Trophoblast cell (in vitro differentiated cells and primary cell): ENCODE measurements around the gene LINS1.

Experiments used
- DNase-seq, 2 donors: peaks; one replicate each; pipeline ENCODE4 v3.0.0-alpha.2; 2016
- H2AFZ ChIP-seq: 2 replicates; pipeline ENCODE4 v1.6.1; 2013; ENCODE audit warnings: low read length, moderate library complexity, mild to moderate bottlenecking; ENCODE audit not compliant: insufficient read depth, poor library complexity
- H2AK5ac ChIP-seq: 2 replicates; pipeline ENCODE4 v1.6.1; 2013; ENCODE audit warnings: mild to moderate bottlenecking, low read length
- H2BK120ac ChIP-seq: 2 replicates; pipeline ENCODE4 v1.6.1; 2013; ENCODE audit warnings: low read length, mild to moderate bottlenecking, moderate library complexity; ENCODE audit not compliant: insufficient read depth, poor library complexity
- H2BK12ac ChIP-seq: 2 replicates; pipeline ENCODE4 v1.6.1; 2013; ENCODE audit warnings: mild to moderate bottlenecking, low read length, moderate library complexity
- H2BK5ac ChIP-seq: 2 replicates; pipeline ENCODE4 v1.6.1; 2013; ENCODE audit warnings: low read length, low read depth, moderate library complexity, mild to moderate bottlenecking; ENCODE audit not compliant: poor library complexity
- H3K14ac ChIP-seq: 2 replicates; pipeline ENCODE4 v1.6.1; 2013; ENCODE audit warnings: mild to moderate bottlenecking, low read length
- H3K18ac ChIP-seq: 2 replicates; pipeline ENCODE4 v1.6.1; 2013; ENCODE audit warnings: mild to moderate bottlenecking, low read length
- H3K23ac ChIP-seq: 2 replicates; pipeline ENCODE4 v1.6.1; 2013; ENCODE audit warnings: low read length
- H3K27ac ChIP-seq: 2 replicates; pipeline ENCODE4 v1.5.1; 2013; ENCODE audit warnings: low read depth, mild to moderate bottlenecking, inconsistent platforms, low read length, moderate library complexity
- H3K27me3 ChIP-seq: 2 replicates; pipeline ENCODE4 v1.6.1; 2013; ENCODE audit warnings: inconsistent platforms, mild to moderate bottlenecking, low read length, moderate library complexity; ENCODE audit not compliant: insufficient read depth
- H3K36me3 ChIP-seq, 2 experiments: 1 replicate in 1 of 2; 2 replicates in 1 of 2; pipeline ENCODE4 v1.6.1; 2013; ENCODE audit warnings: low read length in 2 of 2, mild to moderate bottlenecking in 2 of 2, moderate library complexity in 1 of 2; ENCODE audit not compliant: insufficient read depth in 2 of 2, control insufficient read depth in 1 of 2
- H3K4ac ChIP-seq: 2 replicates; pipeline ENCODE4 v1.6.1; 2013; ENCODE audit warnings: low read depth, mild to moderate bottlenecking, low read length, moderate library complexity
- H3K4me1 ChIP-seq, 2 experiments: 1 replicate in 1 of 2; 2 replicates in 1 of 2; pipeline ENCODE4 v1.6.1; 2013; ENCODE audit warnings: low read length in 2 of 2, mild to moderate bottlenecking in 2 of 2, moderate library complexity in 1 of 2; ENCODE audit not compliant: insufficient read depth in 2 of 2, control insufficient read depth in 1 of 2
- H3K4me2 ChIP-seq: 2 replicates; pipeline ENCODE4 v1.6.1; 2013; ENCODE audit warnings: inconsistent platforms, mild to moderate bottlenecking, low read length, moderate library complexity
- H3K4me3 ChIP-seq: 2 replicates; pipeline ENCODE4 v1.5.1; 2013; ENCODE audit warnings: mild to moderate bottlenecking, low read depth, low read length, inconsistent platforms
- H3K79me1 ChIP-seq: one replicate; pipeline ENCODE4 v1.6.1; 2013; ENCODE audit warnings: low read length
- H3K79me2 ChIP-seq: 2 replicates; pipeline ENCODE4 v1.6.1; 2013; ENCODE audit warnings: low read length, mild to moderate bottlenecking; ENCODE audit not compliant: control insufficient read depth, insufficient read depth, poor library complexity
- H3K9ac ChIP-seq: 2 replicates; pipeline ENCODE4 v1.6.1; 2013; ENCODE audit warnings: mild to moderate bottlenecking, low read length
- H3K9me3 ChIP-seq: 2 replicates; pipeline ENCODE4 v1.6.1; 2013; ENCODE audit warnings: low read depth, mild to moderate bottlenecking, control low read depth, inconsistent platforms, low read length; ENCODE audit not compliant: insufficient read depth
- H4K12ac ChIP-seq: 2 replicates; pipeline ENCODE4 v1.6.1; 2013; ENCODE audit warnings: low read depth, mild to moderate bottlenecking, low read length, moderate library complexity
- H4K8ac ChIP-seq: 2 replicates; pipeline ENCODE4 v1.6.1; 2013; ENCODE audit warnings: low read depth, mild to moderate bottlenecking, low read length, moderate library complexity
- H4K91ac ChIP-seq: one replicate; pipeline ENCODE4 v1.6.1; 2013; ENCODE audit warnings: low read depth, mild to moderate bottlenecking, low read length, moderate library complexity
- WGBS: extraction: QIAGEN DNeasy Blood & Tissue Kit; methylation state at CpG from one replicate; pipeline ENCODE4 v1.1.7; 2013; ENCODE audit warnings: missing lambda C conversion rate; ENCODE audit not compliant: insufficient read length, insufficient coverage; ENCODE audit errors: extremely low coverage; 5-methylcytosine and 5-hydroxymethylcytosine counted together

LINS1 gene

GRCh38 chr15:100580414-100580813 lies 21.6 kb downstream of the LINS1 start:
- Histone ChIP-seq H3K14ac (no peak overlapping the region), H2AFZ (no peak overlapping the region), H3K36me3 (peaks cover 2% of the 10 kb centered on the region in 2 experiments), H3K79me2 (no peaks in the 10 kb centered on the region), H3K23ac (no peak overlapping the region), H4K8ac (no peak overlapping the region), H3K4ac (no peak overlapping the region), H3K9ac (no peak overlapping the region), H4K91ac (no peak overlapping the region), H3K4me3 (no peak overlapping the region), H2BK12ac (no peak overlapping the region), H3K27ac (no peak overlapping the region), H3K27me3 (no peaks in the 10 kb centered on the region), H3K4me1 (no peaks in the 10 kb centered on the region), H3K79me1 (no peaks in the 10 kb centered on the region), H3K18ac (no peak overlapping the region), H2BK5ac (no peak overlapping the region), H4K12ac (no peak overlapping the region), H3K4me2 (no peak overlapping the region), H3K9me3 (peaks cover 1% of the 10 kb centered on the region), H2BK120ac (no peak overlapping the region), H2AK5ac (no peak overlapping the region)
- no peak for DNase-seq
- WGBS = no CpG with 5 or more reads among the region's 4 CpGs

DNA sequence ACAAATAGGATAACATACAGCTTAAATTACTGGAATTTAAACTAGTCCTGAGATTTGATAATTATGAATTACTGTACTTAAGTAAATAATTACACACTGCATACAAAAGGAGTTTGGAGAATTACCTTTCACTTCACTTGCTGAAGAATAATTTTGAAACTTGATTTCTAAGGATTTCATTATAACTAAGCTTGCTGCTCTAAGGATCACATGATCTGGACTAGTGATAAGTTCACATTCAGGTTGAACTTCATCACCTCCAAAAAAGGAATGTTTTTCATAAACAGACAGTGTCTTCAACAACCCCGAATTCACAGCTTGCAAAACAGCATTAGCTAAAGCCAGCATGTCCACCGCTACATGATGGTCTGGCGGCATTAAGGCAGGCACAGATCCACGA lies 28.5 kb downstream of the LINS1 start:
- H3K36me3 ChIP-seq = peaks cover 0 to 3% of the 10 kb centered on the region in 2 experiments
- H3K27me3 ChIP-seq = no peaks in the 10 kb centered on the region
- no peak overlapping the region for H4K12ac ChIP-seq
- no peak for DNase-seq
- H3K9ac ChIP-seq = peak overlapping the region; percentile 19
- H2BK5ac ChIP-seq = no peak overlapping the region
- no peak overlapping the region for H3K4ac ChIP-seq
- no peak overlapping the region for H4K91ac ChIP-seq
- no peak overlapping the region for H3K27ac ChIP-seq
- H2AFZ ChIP-seq = no peak overlapping the region
- no peak overlapping the region for H2BK12ac ChIP-seq
- H3K4me2 ChIP-seq = no peak overlapping the region
- H2BK120ac ChIP-seq = no peak overlapping the region
- no peak overlapping the region for H3K14ac ChIP-seq
- H4K8ac ChIP-seq = no peak overlapping the region
- no CpG with 5 or more reads among the region's 4 CpGs for WGBS
- no peak overlapping the region for H3K23ac ChIP-seq
- H2AK5ac ChIP-seq = no peak overlapping the region
- H3K18ac ChIP-seq = no peak overlapping the region
- no peaks in the 10 kb centered on the region for H3K79me2 ChIP-seq
- H3K9me3 ChIP-seq = no peaks in the 10 kb centered on the region
- no peak overlapping the region for H3K4me3 ChIP-seq
- H3K79me1 ChIP-seq = no peaks in the 10 kb centered on the region
- no peaks in the 10 kb centered on the region for H3K4me1 ChIP-seq

- Histone ChIP-seq H3K23ac (no peak overlapping the region), H2AFZ (no peak overlapping the region), H3K4me3 (no peak overlapping the region), H4K8ac (no peak overlapping the region), H2BK120ac (no peak overlapping the region), H4K12ac (no peak overlapping the region), H3K9ac (no peak overlapping the region), H4K91ac (no peak overlapping the region), H3K27me3 (no peaks in the 10 kb centered on the region), H3K14ac (no peak overlapping the region), H3K79me1 (no peaks in the 10 kb centered on the region), H2AK5ac (no peak overlapping the region), H3K79me2 (no peaks in the 10 kb centered on the region), H3K18ac (no peak overlapping the region), H3K27ac (no peak overlapping the region), H3K9me3 (peaks cover 3% of the 10 kb centered on the region), H3K36me3 (peaks cover 0 to 3% of the 10 kb centered on the region in 2 experiments), H2BK5ac (no peak overlapping the region), H3K4me1 (no peaks in the 10 kb centered on the region), H2BK12ac (no peak overlapping the region), H3K4ac (no peak overlapping the region), H3K4me2 (no peak overlapping the region)
- WGBS = no CpG with 5 or more reads among the region's 4 CpGs
- peak in 1 of 2 donors; percentile 42 for DNase-seq
Measured at GRCh38 chr15:100572362-100572983, 29.5 kb downstream of the LINS1 start.

DNA sequence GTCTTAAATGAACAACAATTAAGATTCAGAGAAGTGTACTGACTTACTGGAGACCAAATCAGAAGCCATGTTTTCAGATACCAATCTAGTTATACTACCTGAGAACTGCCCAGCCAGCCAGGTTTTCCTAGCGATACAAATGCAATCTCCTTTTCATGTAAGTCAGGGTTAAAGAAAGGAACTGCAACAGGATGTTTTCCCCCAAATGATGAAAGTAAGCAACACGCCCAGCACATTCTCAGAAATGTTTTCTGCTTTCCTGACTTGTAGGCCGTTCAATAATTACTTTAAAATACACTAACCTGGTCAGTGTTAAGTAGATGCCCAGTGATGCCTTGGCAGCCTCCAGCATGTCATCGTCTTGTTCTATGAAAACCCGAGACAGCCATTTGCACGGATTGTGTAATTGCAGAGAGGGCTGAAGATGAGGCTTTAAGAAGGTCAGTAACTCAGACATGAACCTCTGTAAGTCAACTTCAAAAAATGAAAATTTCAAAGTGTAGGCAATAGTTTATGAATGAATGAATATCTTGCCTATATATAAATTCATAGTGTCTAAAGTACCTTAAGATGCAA lies 30.3 kb downstream of the LINS1 start:
- Histone ChIP-seq H3K36me3 (peaks cover 0 to 3% of the 10 kb centered on the region in 2 experiments), H3K27ac (no peak overlapping the region), H2AK5ac (no peak overlapping the region), H3K4ac (no peak overlapping the region), H4K8ac (no peak overlapping the region), H2BK120ac (no peak overlapping the region), H2BK5ac (no peak overlapping the region), H3K4me1 (no peaks in the 10 kb centered on the region), H2AFZ (no peak overlapping the region), H3K79me1 (no peaks in the 10 kb centered on the region), H3K4me2 (no peak overlapping the region), H3K23ac (no peak overlapping the region), H3K18ac (no peak overlapping the region), H3K27me3 (no peaks in the 10 kb centered on the region), H4K91ac (no peak overlapping the region), H4K12ac (no peak overlapping the region), H2BK12ac (no peak overlapping the region), H3K14ac (no peak overlapping the region), H3K9me3 (peaks cover 3% of the 10 kb centered on the region), H3K79me2 (no peaks in the 10 kb centered on the region), H3K4me3 (no peak overlapping the region), H3K9ac (no peak overlapping the region)
- DNase-seq = no peak
- WGBS = no CpG with 5 or more reads among the region's 6 CpGs
